Fibroblast of villous mesenchyme (primary cell): ENCODE data around the gene KCNA3. TPM values are rescaled to one million over a fixed set of nuclear protein-coding genes. Genes with fewer than 3 reads are reported as not detected.

Experiments
- DNase-seq: peaks from one replicate; pipeline ENCODE4 v3.0.0-alpha.2; 2010; ENCODE audit warnings: low read depth
- H3K4me3 ChIP-seq: 2 replicates; pipeline ENCODE4 v1.5.1; 2011; ENCODE audit warnings: low read depth, mild to moderate bottlenecking, low read length
- total RNA-seq: library from RNA; depleted of rRNA; stranded (reverse); fragments of >200 nt; gene quantifications from 2 replicates; pipeline ENCODE4 v1.2.3, GENCODE V29; 2012
- TF ChIP-seq, protein P1 (sequence below): IDR thresholded peaks from 2 replicates; pipeline ENCODE4 v1.5.1; 2012; ENCODE audit warnings: low read depth, mild to moderate bottlenecking, low read length; ENCODE audit not compliant: insufficient read depth

KCNA3 gene
- under 0.01 and 0.64 TPM in 2 replicates for total RNA-seq

DNA sequence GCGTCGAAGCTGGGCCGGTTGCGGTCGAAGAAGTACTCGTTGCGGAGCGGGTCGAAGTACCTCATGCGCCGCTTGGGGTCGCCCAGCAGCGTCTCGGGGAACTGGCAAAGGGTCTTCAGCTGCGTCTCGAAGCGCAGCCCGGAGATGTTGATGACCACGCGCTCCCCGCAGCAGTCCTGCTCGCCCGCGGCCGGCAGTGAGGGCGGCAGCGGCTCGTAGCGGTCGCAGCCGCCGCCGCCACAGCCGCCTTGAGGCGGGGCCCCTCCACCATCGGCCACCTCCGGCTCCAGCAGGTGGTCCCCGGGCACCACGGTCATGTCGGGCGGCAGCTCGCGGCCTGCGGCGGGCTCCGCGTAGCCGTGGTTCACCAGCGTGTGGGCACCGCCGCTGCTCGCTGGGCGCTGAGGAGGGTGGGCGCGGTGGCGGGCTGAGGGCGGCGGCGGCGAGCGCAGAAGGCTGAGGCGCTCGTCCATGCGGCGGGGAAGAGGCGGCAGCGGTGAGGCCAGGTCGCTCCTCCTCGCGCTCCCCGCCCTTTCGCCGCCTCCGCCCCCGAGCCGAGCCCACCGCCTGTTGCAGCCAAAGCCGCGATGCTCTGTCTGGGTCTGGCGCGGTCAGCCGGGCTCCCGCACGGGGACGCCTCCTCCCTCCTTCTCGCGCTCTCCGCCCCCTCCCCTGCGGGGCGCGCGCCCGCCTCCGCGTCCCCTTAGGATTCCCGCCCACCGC lies at the start of gene KCNA3:
Gene KCNA3, minus strand, starts transcription at position 604 of the 723 bp plus-strand sequence. Its CDS starts 131 bp downstream, at position 473.
- DNase-seq = no peak
- TF ChIP-seq, protein P1, sequence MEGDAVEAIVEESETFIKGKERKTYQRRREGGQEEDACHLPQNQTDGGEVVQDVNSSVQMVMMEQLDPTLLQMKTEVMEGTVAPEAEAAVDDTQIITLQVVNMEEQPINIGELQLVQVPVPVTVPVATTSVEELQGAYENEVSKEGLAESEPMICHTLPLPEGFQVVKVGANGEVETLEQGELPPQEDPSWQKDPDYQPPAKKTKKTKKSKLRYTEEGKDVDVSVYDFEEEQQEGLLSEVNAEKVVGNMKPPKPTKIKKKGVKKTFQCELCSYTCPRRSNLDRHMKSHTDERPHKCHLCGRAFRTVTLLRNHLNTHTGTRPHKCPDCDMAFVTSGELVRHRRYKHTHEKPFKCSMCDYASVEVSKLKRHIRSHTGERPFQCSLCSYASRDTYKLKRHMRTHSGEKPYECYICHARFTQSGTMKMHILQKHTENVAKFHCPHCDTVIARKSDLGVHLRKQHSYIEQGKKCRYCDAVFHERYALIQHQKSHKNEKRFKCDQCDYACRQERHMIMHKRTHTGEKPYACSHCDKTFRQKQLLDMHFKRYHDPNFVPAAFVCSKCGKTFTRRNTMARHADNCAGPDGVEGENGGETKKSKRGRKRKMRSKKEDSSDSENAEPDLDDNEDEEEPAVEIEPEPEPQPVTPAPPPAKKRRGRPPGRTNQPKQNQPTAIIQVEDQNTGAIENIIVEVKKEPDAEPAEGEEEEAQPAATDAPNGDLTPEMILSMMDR = no peak
- H3K4me3 ChIP-seq = peak within 1 kb of the TSS; percentile 23

DNA sequence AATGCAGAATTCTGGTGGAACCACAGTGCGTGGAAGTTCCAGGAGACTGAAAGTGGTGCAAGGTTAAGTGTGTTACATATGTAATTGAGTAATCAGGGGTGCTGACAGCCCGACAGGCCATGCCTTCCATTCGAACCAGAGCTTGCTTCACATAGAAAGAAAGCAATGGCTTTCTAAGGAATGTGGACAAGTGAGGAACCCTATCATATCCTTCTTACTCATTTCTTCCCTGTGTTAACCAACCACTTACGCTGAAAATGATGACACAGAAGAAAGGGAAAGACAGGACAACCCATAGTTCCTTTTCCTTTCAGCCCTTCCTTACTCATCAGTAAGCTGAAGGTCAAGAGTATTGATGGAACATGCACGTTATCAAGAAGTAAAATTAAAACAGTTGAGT lies 48.1 kb upstream of the KCNA3 start:
- H3K4me3 ChIP-seq = no peak overlapping the region
- DNase-seq = no peak
- TF ChIP-seq, protein P1 = no peak

DNA sequence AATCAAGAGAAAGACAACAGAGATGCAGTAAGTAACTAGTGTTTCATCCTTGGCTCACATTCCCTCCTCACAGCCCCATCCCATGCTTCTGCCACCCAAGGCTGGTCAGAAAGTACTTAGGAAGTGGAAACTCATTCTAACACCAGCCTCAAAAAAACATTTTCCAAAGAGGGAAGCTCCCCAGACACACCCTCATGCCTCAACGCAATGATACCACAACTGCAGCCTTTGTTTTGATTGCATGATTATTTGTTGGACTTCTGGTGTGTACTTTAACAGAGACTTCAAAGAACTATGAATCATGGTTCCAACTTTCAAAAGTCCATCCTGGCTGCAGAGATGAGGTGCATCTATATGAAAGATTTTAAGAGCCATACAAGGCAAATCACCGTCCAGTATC lies 45.2 kb upstream of the KCNA3 start:
- H3K4me3 ChIP-seq = no peak overlapping the region
- no peak for DNase-seq
- TF ChIP-seq, protein P1 = no peak

DNA sequence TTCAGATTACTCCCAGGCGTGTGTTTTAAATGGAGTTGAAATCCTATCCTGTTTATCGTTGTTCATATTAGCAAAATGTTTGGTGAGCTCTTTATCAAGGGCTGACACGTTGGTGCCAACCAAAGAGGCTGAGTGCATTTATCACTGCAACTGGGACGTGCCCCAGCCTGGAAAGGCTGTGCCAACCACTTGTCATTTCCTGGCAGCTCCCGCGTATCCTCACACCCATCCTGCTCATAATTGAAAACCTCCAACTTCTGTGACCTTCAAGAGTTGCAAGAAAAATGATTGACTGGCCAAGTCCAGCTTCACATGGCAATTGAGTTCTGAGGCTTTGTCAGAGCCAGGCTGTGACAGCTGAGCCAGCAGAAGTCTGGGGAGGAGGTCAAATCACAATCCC lies 43.7 kb upstream of the KCNA3 start:
- no peak overlapping the region for H3K4me3 ChIP-seq
- DNase-seq = no peak
- TF ChIP-seq, protein P1 = no peak

DNA sequence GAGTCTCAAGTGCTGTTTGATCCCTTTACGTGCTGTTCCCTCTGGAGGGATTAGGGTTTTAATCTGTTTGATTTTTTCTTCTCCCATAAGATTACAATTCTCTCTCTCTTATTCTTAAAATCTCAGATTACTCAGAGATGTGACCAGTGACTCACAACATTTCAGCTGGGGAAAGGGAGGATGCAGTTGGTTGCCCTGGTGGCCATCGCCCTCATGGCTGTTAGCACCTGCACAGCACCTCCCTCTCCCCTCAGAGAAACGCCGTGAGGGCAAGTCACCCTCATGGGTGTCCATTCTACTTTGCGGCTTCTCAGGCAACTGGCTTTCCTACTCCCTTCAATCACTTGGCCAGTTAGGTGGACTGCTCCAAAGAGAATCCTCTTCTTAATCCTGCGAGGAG lies 42.4 kb upstream of the KCNA3 start:
- DNase-seq = no peak
- H3K4me3 ChIP-seq = no peak overlapping the region
- TF ChIP-seq, protein P1 = no peak

DNA sequence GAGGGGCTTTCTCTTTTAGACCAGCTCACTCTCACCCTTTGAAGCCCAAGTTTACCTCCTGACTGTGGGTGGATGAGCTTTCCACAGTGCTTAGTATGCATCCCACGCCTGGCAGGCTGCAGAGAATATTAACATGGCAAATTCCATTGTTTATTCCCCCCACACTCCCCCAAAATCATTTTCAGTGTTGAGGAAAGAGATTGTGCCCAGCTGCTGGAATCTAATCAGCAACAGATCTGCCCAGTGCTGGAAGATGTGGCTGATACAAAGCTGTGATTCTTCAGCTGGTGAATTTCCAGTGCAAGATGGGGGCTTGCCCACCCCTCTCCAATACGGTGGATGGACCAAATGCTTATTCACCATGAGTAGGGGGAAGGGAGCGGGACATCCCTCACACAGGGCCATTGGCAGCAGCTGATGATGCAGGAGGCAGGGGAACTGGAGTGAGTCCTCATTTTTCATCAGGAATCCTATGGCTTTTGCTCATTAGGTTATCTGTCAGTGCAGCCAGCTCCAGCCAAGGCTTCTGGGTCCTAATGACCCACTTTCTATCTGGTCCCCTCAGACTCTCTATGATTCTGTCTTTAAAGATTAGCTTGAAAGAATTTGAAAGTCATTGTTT lies 39.7 kb upstream of the KCNA3 start:
- TF ChIP-seq, protein P1 = no peak
- no peak for DNase-seq
- no peak overlapping the region for H3K4me3 ChIP-seq
